H9 (cell line): Measurements from ENCODE around the gene SELENBP1. TPM values are rescaled to one million over a fixed set of nuclear protein-coding genes. Genes with fewer than 3 reads are reported as not detected.

Experiments
- DNase-seq: peaks from one replicate; pipeline ENCODE4 v3.0.0-alpha.2; 2017
- H2AFZ ChIP-seq: one replicate; pipeline ENCODE4 v1.6.1; 2013; ENCODE audit warnings: mild to moderate bottlenecking, low read length, control low read depth, moderate library complexity
- H2AK5ac ChIP-seq: 2 replicates; pipeline ENCODE4 v1.6.1; 2013; ENCODE audit warnings: low read length, control low read depth, mixed read lengths; ENCODE audit not compliant: insufficient read length
- H2BK120ac ChIP-seq: one replicate; pipeline ENCODE4 v1.6.1; 2013; ENCODE audit warnings: low read depth, mild to moderate bottlenecking, low read length, control low read depth, inconsistent platforms; ENCODE audit not compliant: poor library complexity, severe bottlenecking
- H2BK12ac ChIP-seq: 2 replicates; pipeline ENCODE4 v1.6.1; 2013; ENCODE audit warnings: low read length, control low read depth, mixed read lengths, low read depth; ENCODE audit not compliant: insufficient read length
- H2BK15ac ChIP-seq: 2 replicates; pipeline ENCODE4 v1.6.1; 2013; ENCODE audit warnings: low read depth, low read length, control low read depth
- H2BK20ac ChIP-seq: one replicate; pipeline ENCODE4 v1.6.1; 2013; ENCODE audit warnings: low read depth, mild to moderate bottlenecking, low read length, control low read depth, inconsistent platforms; ENCODE audit not compliant: poor library complexity, severe bottlenecking
- H2BK5ac ChIP-seq: 2 replicates; pipeline ENCODE4 v1.6.1; 2013; ENCODE audit warnings: low read length, control low read depth, mixed read lengths; ENCODE audit not compliant: insufficient read length
- H3K14ac ChIP-seq: 2 replicates; pipeline ENCODE4 v1.6.1; 2013; ENCODE audit warnings: low read length, control low read depth; ENCODE audit not compliant: insufficient read depth
- H3K18ac ChIP-seq: 2 replicates; pipeline ENCODE4 v1.6.1; 2013; ENCODE audit warnings: low read depth, mild to moderate bottlenecking, mixed read lengths, low read length, control low read depth; ENCODE audit not compliant: insufficient read length
- H3K23ac ChIP-seq: 2 replicates; pipeline ENCODE4 v1.6.1; 2013; ENCODE audit warnings: low read length, control low read depth, mixed read lengths, low read depth; ENCODE audit not compliant: insufficient read length
- H3K23me2 ChIP-seq: 2 replicates; pipeline ENCODE4 v1.6.1; 2013; ENCODE audit warnings: low read depth, mild to moderate bottlenecking, mixed read lengths, low read length, control low read depth; ENCODE audit not compliant: insufficient read length, poor library complexity, severe bottlenecking
- H3K27ac ChIP-seq: 2 replicates; pipeline ENCODE4 v1.5.1; 2013; ENCODE audit warnings: low read length, control low read depth, mixed read lengths, low read depth; ENCODE audit not compliant: insufficient read length
- H3K27me3 ChIP-seq: 2 replicates; pipeline ENCODE4 v1.6.1; 2013; ENCODE audit warnings: low read length, control low read depth, inconsistent platforms; ENCODE audit not compliant: insufficient read depth
- H3K4ac ChIP-seq: 2 replicates; pipeline ENCODE4 v1.6.1; 2013; ENCODE audit warnings: low read depth, mild to moderate bottlenecking, control low read depth, inconsistent platforms, low read length, moderate library complexity
- H3K4me1 ChIP-seq: 2 replicates; pipeline ENCODE4 v1.6.1; 2013; ENCODE audit warnings: low read length, control low read depth, inconsistent platforms; ENCODE audit not compliant: insufficient read depth
- H3K4me2 ChIP-seq: 2 replicates; pipeline ENCODE4 v1.6.1; 2013; ENCODE audit warnings: low read length, control low read depth, mixed read lengths; ENCODE audit not compliant: insufficient read length, insufficient read depth
- H3K56ac ChIP-seq: 2 replicates; pipeline ENCODE4 v1.6.1; 2013; ENCODE audit warnings: low read depth, mild to moderate bottlenecking, mixed read lengths, low read length, control low read depth; ENCODE audit not compliant: insufficient read length
- H3K79me1 ChIP-seq: 2 replicates; pipeline ENCODE4 v1.6.1; 2013; ENCODE audit warnings: low read depth, mild to moderate bottlenecking, moderate library complexity, low read length, control low read depth, inconsistent platforms; ENCODE audit not compliant: insufficient read depth, poor library complexity, severe bottlenecking
- H3K79me2 ChIP-seq: 2 replicates; pipeline ENCODE4 v1.6.1; 2013; ENCODE audit warnings: low read length, control low read depth, inconsistent platforms; ENCODE audit not compliant: insufficient read depth
- H3K9ac ChIP-seq: 2 replicates; pipeline ENCODE4 v1.6.1; 2013; ENCODE audit warnings: low read length, control low read depth, mixed read lengths; ENCODE audit not compliant: insufficient read length; ENCODE audit errors: extremely low read depth
- H3K9me3 ChIP-seq: one replicate; pipeline ENCODE4 v1.6.1; 2013; ENCODE audit warnings: low read depth, low read length, inconsistent platforms; ENCODE audit not compliant: control insufficient read depth
- H3T11ph ChIP-seq: one replicate; pipeline ENCODE4 v1.6.1; 2013; ENCODE audit warnings: mild to moderate bottlenecking, low read length, control low read depth, inconsistent platforms
- H4K20me1 ChIP-seq: one replicate; pipeline ENCODE4 v1.6.1; 2013; ENCODE audit not compliant: control insufficient read depth, insufficient read length, insufficient read depth
- H4K5ac ChIP-seq: 2 replicates; pipeline ENCODE4 v1.6.1; 2013; ENCODE audit warnings: low read depth, mild to moderate bottlenecking, mixed read lengths, low read length, control low read depth; ENCODE audit not compliant: insufficient read length
- H4K8ac ChIP-seq: replicated peaks from 2 replicates; pipeline ENCODE4 v1.6.1; 2013; ENCODE audit warnings: low read length, control low read depth, mixed read lengths, low read depth; ENCODE audit not compliant: insufficient read length
- H4K91ac ChIP-seq: 2 replicates; pipeline ENCODE4 v1.6.1; 2013; ENCODE audit warnings: low read depth, mild to moderate bottlenecking, moderate library complexity, mixed read lengths, low read length, control low read depth; ENCODE audit not compliant: insufficient read length
- H3K27ac Mint-ChIP-seq, 3 experiments: 2 replicates in 2 of 3; 3 replicates in 1 of 3; pipeline ENCODE4 v1.8.0; 2020 to 2021; ENCODE audit warnings: mixed read lengths in 3 of 3, mild to moderate bottlenecking in 1 of 3, moderate library complexity in 1 of 3
- H3K27me3 Mint-ChIP-seq: 2 replicates; pipeline ENCODE4 v1.8.0; 2021; ENCODE audit warnings: low read depth, mild to moderate bottlenecking, moderate library complexity, mixed read lengths
- H3K36me3 Mint-ChIP-seq, 3 experiments: 2 replicates in 2 of 3; 3 replicates in 1 of 3; pipeline ENCODE4 v1.8.0; 2020 to 2021; ENCODE audit warnings: low read depth in 3 of 3, mixed read lengths in 3 of 3; ENCODE audit not compliant: insufficient read depth in 1 of 3
- H3K4me1 Mint-ChIP-seq, 2 experiments: 2 replicates each; pipeline ENCODE4 v1.8.0; 2020; ENCODE audit warnings: mixed read lengths in 2 of 2
- H3K4me3 Mint-ChIP-seq, 2 experiments: 2 replicates in 1 of 2; 3 replicates in 1 of 2; pipeline ENCODE4 v1.8.0; 2020 to 2021; ENCODE audit warnings: mild to moderate bottlenecking in 2 of 2, mixed read lengths in 2 of 2, moderate library complexity in 1 of 2
- H3K9me3 Mint-ChIP-seq, 2 experiments: 2 replicates in 1 of 2; 3 replicates in 1 of 2; pipeline ENCODE4 v1.8.0; 2020; ENCODE audit warnings: mild to moderate bottlenecking in 2 of 2, mixed read lengths in 2 of 2, moderate library complexity in 1 of 2
- WGBS: extraction: QIAGEN DNeasy Blood & Tissue Kit; methylation state at CpG from one replicate; pipeline ENCODE4 v1.1.7; 2013; ENCODE audit warnings: missing lambda C conversion rate, low lambda C conversion rate, mixed read lengths; ENCODE audit not compliant: insufficient read length; ENCODE audit errors: extremely low coverage; 5-methylcytosine and 5-hydroxymethylcytosine counted together
- total RNA-seq: library from RNA; stranded (reverse); gene quantifications from 2 replicates; pipeline ENCODE4 v1.2.1, GENCODE V29; 2021
- TF ChIP-seq, protein P1 (sequence below): fragments of 200-600 bp; sonication (generic); conservative IDR thresholded peaks from 3 replicates; pipeline ENCODE4 v1.8.0; 2021; ENCODE audit warnings: antibody characterized with exemption, mild to moderate bottlenecking

The SELENBP1 gene
- total RNA-seq, 1 experiment from 2014 or later = 14.2 TPM

DNA sequence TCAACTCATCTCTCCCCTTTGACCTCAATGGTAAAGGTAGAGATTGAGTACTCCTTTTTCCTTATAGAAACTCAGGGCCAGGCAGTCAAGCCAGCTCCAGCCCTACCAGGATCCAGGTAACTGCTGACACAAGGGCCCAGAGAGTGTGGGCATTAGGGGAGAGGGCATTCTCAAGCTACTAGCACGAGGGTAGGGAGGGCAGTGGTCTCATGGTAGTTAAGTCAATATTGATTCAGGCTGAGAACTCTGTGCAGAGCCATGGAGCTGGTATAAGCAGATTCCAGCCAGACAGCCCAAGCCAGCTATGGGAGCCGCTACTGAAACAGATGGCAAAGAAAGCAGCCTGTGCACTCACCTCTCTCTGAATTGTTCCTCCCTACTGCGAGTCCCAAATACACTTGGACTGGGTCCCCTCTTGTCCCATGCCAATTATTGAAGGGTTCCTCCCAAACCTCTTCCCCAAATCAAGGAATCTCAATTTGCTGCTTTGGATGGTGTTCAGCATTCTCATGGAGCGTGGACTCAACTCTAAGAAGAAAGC, 48.0 kb downstream of the SELENBP1 start:
- Histone ChIP-seq H3K79me1 (no peaks in the 10 kb centered on the region), H3T11ph (no peak overlapping the region), H4K8ac (no peak overlapping the region), H4K5ac (no peak overlapping the region), H2AK5ac (no peak overlapping the region), H3K56ac (no peak overlapping the region), H3K4me1 (no peaks in the 10 kb centered on the region; the same call in 1 of the 2 replicates), H2BK20ac (no peak overlapping the region), H3K4me2 (no peak overlapping the region), H2BK12ac (no peak overlapping the region), H2BK15ac (no peak overlapping the region), H3K4ac (no peak overlapping the region), H3K23ac (no peak overlapping the region), H4K91ac (no peak overlapping the region), H3K18ac (no peak overlapping the region), H3K27me3 (no peaks in the 10 kb centered on the region), H2BK5ac (no peak overlapping the region), H3K27ac (no peak overlapping the region), H3K79me2 (no peaks in the 10 kb centered on the region), H3K9ac (no peak overlapping the region), H3K23me2 (peaks cover 13% of the 10 kb centered on the region), H3K9me3 (no peaks in the 10 kb centered on the region), H4K20me1 (no peaks in the 10 kb centered on the region), H3K14ac (no peak overlapping the region), H2AFZ (no peak overlapping the region), H2BK120ac (no peak overlapping the region)
- peaks cover 8 to 42% (median 20%) of the 10 kb centered on the region in 3 experiments; a peak in 6 of 7 replicates for H3K36me3 Mint-ChIP-seq
- H3K4me1 Mint-ChIP-seq = peaks cover 15% of the 10 kb centered on the region in 2 experiments
- TF ChIP-seq, protein P1, sequence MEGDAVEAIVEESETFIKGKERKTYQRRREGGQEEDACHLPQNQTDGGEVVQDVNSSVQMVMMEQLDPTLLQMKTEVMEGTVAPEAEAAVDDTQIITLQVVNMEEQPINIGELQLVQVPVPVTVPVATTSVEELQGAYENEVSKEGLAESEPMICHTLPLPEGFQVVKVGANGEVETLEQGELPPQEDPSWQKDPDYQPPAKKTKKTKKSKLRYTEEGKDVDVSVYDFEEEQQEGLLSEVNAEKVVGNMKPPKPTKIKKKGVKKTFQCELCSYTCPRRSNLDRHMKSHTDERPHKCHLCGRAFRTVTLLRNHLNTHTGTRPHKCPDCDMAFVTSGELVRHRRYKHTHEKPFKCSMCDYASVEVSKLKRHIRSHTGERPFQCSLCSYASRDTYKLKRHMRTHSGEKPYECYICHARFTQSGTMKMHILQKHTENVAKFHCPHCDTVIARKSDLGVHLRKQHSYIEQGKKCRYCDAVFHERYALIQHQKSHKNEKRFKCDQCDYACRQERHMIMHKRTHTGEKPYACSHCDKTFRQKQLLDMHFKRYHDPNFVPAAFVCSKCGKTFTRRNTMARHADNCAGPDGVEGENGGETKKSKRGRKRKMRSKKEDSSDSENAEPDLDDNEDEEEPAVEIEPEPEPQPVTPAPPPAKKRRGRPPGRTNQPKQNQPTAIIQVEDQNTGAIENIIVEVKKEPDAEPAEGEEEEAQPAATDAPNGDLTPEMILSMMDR = no peak
- H3K27ac Mint-ChIP-seq = no peak overlapping the region; a peak in 2 of 7 replicates
- no peak overlapping the region for H3K4me3 Mint-ChIP-seq
- no peaks in the 10 kb centered on the region for H3K9me3 Mint-ChIP-seq
- DNase-seq = no peak
- no CpG with 5 or more reads among the region's 4 CpGs for WGBS
- no peaks in the 10 kb centered on the region for H3K27me3 Mint-ChIP-seq
